Dermis microvascular lymphatic vessel endothelial cell (primary cell): ENCODE data around the gene HDAC2. TPM values are rescaled to one million over a fixed set of nuclear protein-coding genes. Genes with fewer than 3 reads are reported as not detected.
"Not testable (repeated sequence)": the region's sequence is repeated elsewhere in the genome, so short reads cannot be mapped to it uniquely, and the experiment has no call there.

Experiments used
- DNase-seq, 2 donors: peaks; one replicate each; pipeline versions ENCODE4 v3.0.0 to v3.0.0-alpha.2; 2010; ENCODE audit warnings: low read depth in 2 of 2
- total RNA-seq: library from RNA; depleted of rRNA; stranded (reverse); fragments of >200 nt; gene quantifications from 2 replicates; pipeline ENCODE4 v1.2.1, GENCODE V29; 2014

The HDAC2 gene
- 58.5 and 81.4 TPM in 2 replicates for total RNA-seq

GRCh38 chr6:113970805-113971676, at the start of gene HDAC2:
TSS of gene HDAC2 (minus strand) at chr6:113971148. CDS start at chr6:113970908, 240 bp downstream.
- peak; percentile 70 to 87 for DNase-seq

GRCh38 chr6:114020196-114020595, 49.2 kb upstream of the HDAC2 start:
- DNase-seq: no peak

- peak in 1 of 2 donors; percentile 57 for DNase-seq
Measured at GRCh38 chr6:114017146-114017545, 46.2 kb upstream of the HDAC2 start.

GRCh38 chr6:114014106-114014505, 43.2 kb upstream of the HDAC2 start:
- DNase-seq: not testable (repeated sequence)

- not testable (repeated sequence) for DNase-seq
Measured at GRCh38 chr6:114011486-114011885, 40.5 kb upstream of the HDAC2 start.

- DNase-seq: no peak
Measured at GRCh38 chr6:114010540-114010939, 39.6 kb upstream of the HDAC2 start.

GRCh38 chr6:114009192-114009591, 38.2 kb upstream of the HDAC2 start:
- DNase-seq: no peak

- peak; percentile 6 to 23 for DNase-seq
Measured at GRCh38 chr6:114008331-114008730, 37.4 kb upstream of the HDAC2 start.

GRCh38 chr6:114007516-114007915, 36.6 kb upstream of the HDAC2 start:
- no peak for DNase-seq

GRCh38 chr6:114001354-114001753, 30.4 kb upstream of the HDAC2 start:
- no peak for DNase-seq

- peak in 1 of 2 donors; percentile 31 for DNase-seq
Measured at GRCh38 chr6:114000069-114000468, 29.1 kb upstream of the HDAC2 start.

GRCh38 chr6:113999284-113999683, 28.3 kb upstream of the HDAC2 start:
- DNase-seq: no peak

GRCh38 chr6:113998811-113999210, 27.9 kb upstream of the HDAC2 start:
- DNase-seq: no peak

GRCh38 chr6:113997116-113997515, 26.2 kb upstream of the HDAC2 start:
- peak in 1 of 2 donors; percentile 56 for DNase-seq

GRCh38 chr6:113995634-113996033, 24.7 kb upstream of the HDAC2 start:
- DNase-seq: peak; percentile 7 to 87

- peak; percentile 79 to 93 for DNase-seq
Measured at GRCh38 chr6:113994934-113995342, 24.0 kb upstream of the HDAC2 start.

- DNase-seq: no peak
Measured at GRCh38 chr6:113989675-113990074, 18.7 kb upstream of the HDAC2 start.

GRCh38 chr6:113982675-113983074, 11.7 kb upstream of the HDAC2 start:
- not testable (repeated sequence) for DNase-seq

GRCh38 chr6:113982055-113982550, 11.2 kb upstream of the HDAC2 start:
- DNase-seq: no peak

- peak; percentile 18 to 56 for DNase-seq
Measured at GRCh38 chr6:113980937-113981554, 10.1 kb upstream of the HDAC2 start.

- DNase-seq: no peak
Measured at GRCh38 chr6:113979937-113980336, 9.0 kb upstream of the HDAC2 start.

GRCh38 chr6:113978084-113978675, 7.2 kb upstream of the HDAC2 start:
- DNase-seq: no peak
